BLaER1 treated with 17β-estradiol and CSF1 and Interleukin-3, amounts not matched to agents 10 nM and 100 nM (cell line): ENCODE results near the gene HSF5.

Experiments used
- H3K27ac ChIP-seq, 11 experiments: shearing (Covaris generic); formaldehyde crosslinking; 2 replicates each; pipeline ENCODE4 v1.8.1; 2022
- H3K27me3 ChIP-seq, 11 experiments: shearing (Covaris generic); formaldehyde crosslinking; 2 replicates each; pipeline ENCODE4 v1.8.1; 2022
- H3K36me3 ChIP-seq, 11 experiments: shearing (Covaris generic); formaldehyde crosslinking; 2 replicates each; pipeline ENCODE4 v1.8.1; 2022
- H3K4me1 ChIP-seq, 10 experiments: shearing (Covaris generic); formaldehyde crosslinking; 2 replicates each; pipeline ENCODE4 v1.8.1; 2022
- H3K4me2 ChIP-seq, 11 experiments: shearing (Covaris generic); formaldehyde crosslinking; 2 replicates each; pipeline ENCODE4 v1.8.1; 2022
- H3K4me3 ChIP-seq, 10 experiments: shearing (Covaris generic); formaldehyde crosslinking; 2 replicates each; pipeline ENCODE4 v1.8.1; 2022
- H3K9ac ChIP-seq, 11 experiments: shearing (Covaris generic); formaldehyde crosslinking; 2 replicates each; pipeline ENCODE4 v1.8.1; 2022
- H3K9me3 ChIP-seq, 11 experiments: shearing (Covaris generic); formaldehyde crosslinking; replicated peaks in 1 of 11; 2 replicates each; pipeline ENCODE4 v1.8.1; 2022
- H4K20me1 ChIP-seq, 11 experiments: shearing (Covaris generic); formaldehyde crosslinking; 2 replicates each; pipeline ENCODE4 v1.8.1; 2022
- Cebpa-rat ChIP-seq, 11 experiments: shearing (Covaris generic); IDR thresholded peaks; 2 replicates each; pipeline ENCODE4 v1.8.1; 2022

Gene HSF5

DNA sequence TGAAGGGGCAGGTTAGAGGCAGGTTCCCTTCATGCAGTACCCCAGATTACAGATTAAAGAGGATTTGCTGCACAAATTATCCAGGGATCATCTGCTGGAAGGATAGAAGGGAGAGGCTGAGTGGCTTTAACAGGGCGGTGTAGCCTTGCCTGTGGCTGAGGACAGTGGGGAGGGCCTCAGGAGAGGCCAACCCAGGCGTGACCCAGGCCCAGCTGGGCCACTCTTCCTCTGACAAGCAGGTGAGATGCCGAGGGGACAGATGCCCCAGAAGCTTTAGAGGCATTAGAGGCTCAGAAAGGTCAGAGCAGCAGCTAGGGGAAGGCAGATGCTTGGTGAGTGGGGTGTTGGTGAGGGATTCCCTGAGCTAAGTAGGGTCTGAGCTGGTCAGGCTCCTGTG, 44.3 kb upstream of the HSF5 start:
- Histone ChIP-seq H3K27ac (no peak overlapping the region), H3K4me2 (peak overlapping the region; percentile 82 to 99 (median 96)), H3K9ac (peak overlapping the region in 6 of 11 experiments; percentile 49 to 71 (median 67); a peak in 8 of 22 replicates), H3K27me3 (peaks cover 35 to 54% (median 44%) of the 10 kb centered on the region in 11 experiments), H3K9me3 (no peaks in the 10 kb centered on the region), H3K36me3 (no peaks in the 10 kb centered on the region), H3K4me1 (peaks cover 11 to 72% (median 34%) of the 10 kb centered on the region in 10 experiments; a peak in 18 of 20 replicates), H4K20me1 (peaks cover 0 to 13% (median 0%) of the 10 kb centered on the region in 11 experiments; a peak in 3 of 22 replicates), H3K4me3 (peak overlapping the region in 9 of 10 experiments; percentile 55 to 74 (median 66); a peak in 13 of 20 replicates)
- no peak for TF ChIP-seq Cebpa-rat (IDR thresholded peaks at IDR 0.05)

DNA sequence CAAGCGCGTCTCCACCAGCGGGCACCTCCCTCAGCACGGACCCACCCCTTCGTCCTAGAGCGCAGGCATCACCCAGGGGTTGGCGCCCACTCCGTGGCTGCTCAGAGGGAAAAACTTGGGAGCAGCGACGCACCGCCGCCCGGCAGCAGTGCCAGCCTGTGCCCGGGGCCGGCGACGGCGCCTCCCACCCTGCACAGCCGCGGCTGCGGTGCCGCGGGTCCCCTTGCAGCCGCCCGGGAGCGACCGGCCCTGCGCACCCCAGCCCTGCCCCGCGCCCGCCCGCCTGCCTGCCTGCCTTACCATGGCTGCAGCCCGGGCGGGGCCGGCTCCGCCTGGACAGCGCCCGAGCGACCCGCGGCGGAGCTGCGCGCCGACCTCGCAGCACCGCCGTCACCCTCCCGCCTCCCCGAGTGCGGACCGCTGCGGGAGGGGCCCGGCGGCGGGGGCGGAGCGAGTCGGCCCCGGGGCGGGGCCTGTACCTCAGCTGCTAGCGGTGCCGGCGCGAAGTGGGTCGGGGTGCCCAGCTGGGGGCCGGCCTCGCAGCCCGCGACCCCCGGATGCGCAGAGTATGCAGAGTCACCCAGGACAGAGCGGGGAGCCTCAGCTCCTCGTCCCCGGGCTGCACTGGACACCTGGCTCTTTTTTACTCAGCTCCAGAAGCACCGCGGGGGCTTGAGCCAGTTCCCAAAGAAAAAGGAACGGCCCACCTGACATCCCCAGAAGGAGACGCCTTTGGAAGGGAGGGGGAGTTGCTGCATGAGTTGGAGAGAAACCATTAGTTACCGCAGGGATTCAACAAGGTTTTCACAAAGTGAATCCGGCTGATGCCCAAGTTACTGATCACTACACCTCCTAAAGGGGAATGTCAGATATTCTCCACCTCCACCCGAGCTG, 43.7 kb upstream of the HSF5 start:
- H3K9ac ChIP-seq, result peak overlapping the region; percentile 49 to 71 (median 59); a peak in 21 of 22 replicates
- H3K4me1 ChIP-seq, result peaks cover 11 to 78% (median 38%) of the 10 kb centered on the region in 10 experiments; a peak in 18 of 20 replicates
- peak overlapping the region; percentile 82 to 99 (median 96) for H3K4me2 ChIP-seq
- no peaks in the 10 kb centered on the region for H3K9me3 ChIP-seq
- H3K27ac ChIP-seq, result peak overlapping the region in 1 of 11 experiments; percentile 6; a peak in 1 of 22 replicates
- TF ChIP-seq Cebpa-rat (IDR thresholded peaks at IDR 0.05), result no peak
- H3K4me3 ChIP-seq, result peak overlapping the region; percentile 55 to 74 (median 66)
- peaks cover 35 to 54% (median 44%) of the 10 kb centered on the region in 11 experiments for H3K27me3 ChIP-seq
- peaks cover 0 to 13% (median 0%) of the 10 kb centered on the region in 11 experiments; a peak in 3 of 22 replicates for H4K20me1 ChIP-seq
- no peaks in the 10 kb centered on the region for H3K36me3 ChIP-seq

- peaks cover 35 to 54% (median 44%) of the 10 kb centered on the region in 11 experiments for H3K27me3 ChIP-seq
- peaks cover 11 to 78% (median 42%) of the 10 kb centered on the region in 10 experiments; a peak in 18 of 20 replicates for H3K4me1 ChIP-seq
- H4K20me1 ChIP-seq, result peaks cover 0 to 13% (median 0%) of the 10 kb centered on the region in 11 experiments; a peak in 3 of 22 replicates
- H3K4me2 ChIP-seq, result peak overlapping the region; percentile 82 to 99 (median 96)
- H3K27ac ChIP-seq, result no peak overlapping the region
- H3K9ac ChIP-seq, result peak overlapping the region in 8 of 11 experiments; percentile 49 to 71 (median 65); a peak in 12 of 22 replicates
- H3K36me3 ChIP-seq, result no peaks in the 10 kb centered on the region
- no peak for TF ChIP-seq Cebpa-rat (IDR thresholded peaks at IDR 0.05)
- H3K4me3 ChIP-seq, result peak overlapping the region; percentile 55 to 74 (median 66); a peak in 17 of 20 replicates
- no peaks in the 10 kb centered on the region for H3K9me3 ChIP-seq
These were observed 42.9 kb upstream of the HSF5 start for GRCh38 chr17:58531122-58531521.

- Histone ChIP-seq H3K27me3 (peaks cover 35 to 54% (median 44%) of the 10 kb centered on the region in 11 experiments), H3K9me3 (no peaks in the 10 kb centered on the region), H3K36me3 (no peaks in the 10 kb centered on the region), H3K4me1 (peaks cover 11 to 74% (median 41%) of the 10 kb centered on the region in 10 experiments; a peak in 18 of 20 replicates), H3K4me2 (peak overlapping the region in 2 of 11 experiments; percentile 94 to 96; a peak in 2 of 22 replicates), H4K20me1 (peaks cover 0 to 13% (median 0%) of the 10 kb centered on the region in 11 experiments; a peak in 3 of 22 replicates), H3K9ac (no peak overlapping the region), H3K4me3 (no peak overlapping the region), H3K27ac (no peak overlapping the region)
- TF ChIP-seq Cebpa-rat (IDR thresholded peaks at IDR 0.05), result no peak
These were observed 42.4 kb upstream of the HSF5 start for GRCh38 chr17:58530655-58531054.

DNA sequence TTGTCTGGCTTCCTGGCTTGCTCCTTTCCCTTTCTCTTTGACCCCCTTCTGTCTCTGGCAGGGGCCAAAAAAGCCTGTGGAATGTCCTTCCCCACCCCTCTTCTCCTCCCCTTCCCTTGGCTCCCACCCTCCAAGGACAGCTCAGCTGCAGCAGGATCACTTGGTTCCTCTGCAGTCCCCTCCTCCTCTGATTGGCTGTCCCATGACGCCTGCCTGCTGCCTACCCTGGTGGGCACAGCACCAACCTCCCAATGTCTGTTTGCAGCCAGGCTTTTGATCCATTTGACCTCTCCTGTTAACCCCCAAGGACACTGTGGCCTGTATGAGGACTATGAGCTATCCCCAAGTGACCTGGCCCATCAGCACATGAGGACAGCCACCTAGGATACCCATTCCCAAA, 41.1 kb upstream of the HSF5 start:
- Histone ChIP-seq H3K9me3 (no peaks in the 10 kb centered on the region), H3K4me2 (no peak overlapping the region), H4K20me1 (peaks cover 0 to 13% (median 0%) of the 10 kb centered on the region in 11 experiments; a peak in 3 of 22 replicates), H3K4me1 (peaks cover 11 to 60% (median 33%) of the 10 kb centered on the region in 10 experiments; a peak in 17 of 20 replicates), H3K4me3 (no peak overlapping the region), H3K9ac (no peak overlapping the region), H3K27ac (no peak overlapping the region), H3K27me3 (peaks cover 35 to 54% (median 44%) of the 10 kb centered on the region in 11 experiments), H3K36me3 (no peaks in the 10 kb centered on the region)
- no peak for TF ChIP-seq Cebpa-rat (IDR thresholded peaks at IDR 0.05)

- Histone ChIP-seq H3K4me2 (no peak overlapping the region), H4K20me1 (peaks cover 0 to 13% (median 0%) of the 10 kb centered on the region in 11 experiments; a peak in 3 of 22 replicates), H3K36me3 (no peaks in the 10 kb centered on the region), H3K27ac (no peak overlapping the region), H3K4me1 (peaks cover 11 to 52% (median 28%) of the 10 kb centered on the region in 10 experiments; a peak in 15 of 20 replicates), H3K9me3 (no peaks in the 10 kb centered on the region), H3K9ac (no peak overlapping the region), H3K4me3 (no peak overlapping the region), H3K27me3 (peaks cover 34 to 46% (median 39%) of the 10 kb centered on the region in 11 experiments)
- TF ChIP-seq Cebpa-rat (IDR thresholded peaks at IDR 0.05), result no peak
These were observed 40.2 kb upstream of the HSF5 start for GRCh38 chr17:58528443-58528842.

GRCh38 chr17:58527949-58528348, 39.7 kb upstream of the HSF5 start:
- Histone ChIP-seq H3K4me1 (peaks cover 11 to 47% (median 27%) of the 10 kb centered on the region in 10 experiments; a peak in 15 of 20 replicates), H3K4me3 (no peak overlapping the region), H3K4me2 (peak overlapping the region in 3 of 11 experiments; percentile 42 to 69 (median 58); a peak in 4 of 22 replicates), H3K27me3 (peaks cover 29 to 41% (median 35%) of the 10 kb centered on the region in 11 experiments), H3K9me3 (no peaks in the 10 kb centered on the region), H4K20me1 (peaks cover 0 to 13% (median 0%) of the 10 kb centered on the region in 11 experiments; a peak in 3 of 22 replicates), H3K27ac (no peak overlapping the region), H3K9ac (no peak overlapping the region), H3K36me3 (no peaks in the 10 kb centered on the region)
- no peak for TF ChIP-seq Cebpa-rat (IDR thresholded peaks at IDR 0.05)

DNA sequence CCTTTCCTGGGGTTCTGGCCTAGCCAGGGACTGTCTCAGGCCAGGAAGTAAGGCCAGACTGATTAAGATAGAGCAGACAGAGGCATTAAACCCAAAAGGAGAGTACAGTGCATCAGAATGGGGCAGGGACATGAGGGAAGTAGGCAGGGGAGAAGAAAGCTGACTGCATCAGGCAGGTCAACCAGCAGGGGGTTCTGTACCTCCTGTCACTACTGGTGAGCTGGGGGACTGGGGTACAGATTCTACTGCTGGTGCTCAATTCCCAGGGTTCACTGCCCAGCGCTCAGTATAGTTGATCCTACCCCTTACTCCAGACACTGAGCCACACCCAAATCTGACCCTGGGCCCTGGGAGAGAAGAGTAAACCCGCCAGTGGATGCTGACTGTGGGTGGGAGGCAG, 39.1 kb upstream of the HSF5 start:
- H3K27me3 ChIP-seq, result peaks cover 23 to 35% (median 28%) of the 10 kb centered on the region in 11 experiments
- no peak overlapping the region for H3K4me3 ChIP-seq
- no peak for TF ChIP-seq Cebpa-rat (IDR thresholded peaks at IDR 0.05)
- H4K20me1 ChIP-seq, result peaks cover 0 to 13% (median 0%) of the 10 kb centered on the region in 11 experiments; a peak in 2 of 22 replicates
- H3K9ac ChIP-seq, result no peak overlapping the region
- H3K4me1 ChIP-seq, result peaks cover 8 to 41% (median 21%) of the 10 kb centered on the region in 10 experiments; a peak in 15 of 20 replicates
- peak overlapping the region in 1 of 11 experiments; percentile 28; a peak in 2 of 22 replicates for H3K27ac ChIP-seq
- no peaks in the 10 kb centered on the region for H3K9me3 ChIP-seq
- no peaks in the 10 kb centered on the region for H3K36me3 ChIP-seq
- peak overlapping the region in 7 of 11 experiments; percentile 13 to 69 (median 47); a peak in 11 of 22 replicates for H3K4me2 ChIP-seq
